Fibroblast of lung (primary cell): ENCODE results near the gene MACROD1. TPM values are rescaled to one million over a fixed set of nuclear protein-coding genes. Genes with fewer than 3 reads are reported as not detected.

Experiments
- DNase-seq, 2 donors: peaks; one replicate each; pipeline versions ENCODE4 v3.0.0 to v3.0.0-alpha.2; 2010; ENCODE audit warnings: low read depth in 2 of 2
- H2AFZ ChIP-seq: 2 replicates; pipeline ENCODE4 v1.5.1; 2012; ENCODE audit warnings: low read length, control low read depth, inconsistent platforms
- H3K27ac ChIP-seq: 2 replicates; pipeline ENCODE4 v1.5.1; 2011; ENCODE audit warnings: low read length, control low read depth; ENCODE audit not compliant: insufficient read depth
- H3K27me3 ChIP-seq: 2 replicates; pipeline ENCODE4 v1.5.1; 2011; ENCODE audit warnings: mild to moderate bottlenecking, low read length; ENCODE audit not compliant: control insufficient read depth, insufficient read depth
- H3K36me3 ChIP-seq: 2 replicates; pipeline ENCODE4 v1.5.1; 2011; ENCODE audit warnings: low read length; ENCODE audit not compliant: control insufficient read depth, insufficient read depth
- H3K4me1 ChIP-seq: 2 replicates; pipeline ENCODE4 v1.5.1; 2011; ENCODE audit warnings: low read length; ENCODE audit not compliant: control insufficient read depth, insufficient read depth; ENCODE audit errors: extremely low read depth
- H3K4me2 ChIP-seq: 2 replicates; pipeline ENCODE4 v1.5.1; 2011; ENCODE audit warnings: low read length, control low read depth; ENCODE audit not compliant: insufficient read depth; ENCODE audit errors: extremely low read depth
- H3K4me3 ChIP-seq, 4 experiments: fragments of 200-600 bp in 1 of 4; sonication (generic) in 1 of 4; replicated peaks in 1 of 4; 2 replicates each; pipeline ENCODE4 v1.5.1; 2011 to 2016; ENCODE audit warnings: low read length in 4 of 4, low read depth in 3 of 4, mild to moderate bottlenecking in 3 of 4, control low read depth in 2 of 4, inconsistent platforms in 1 of 4, mixed read lengths in 1 of 4; ENCODE audit not compliant: insufficient read depth in 1 of 4; ENCODE audit errors: control extremely low read depth in 1 of 4
- H3K79me2 ChIP-seq: 2 replicates; pipeline ENCODE4 v1.5.1; 2012; ENCODE audit warnings: mild to moderate bottlenecking, low read length, inconsistent platforms; ENCODE audit not compliant: control insufficient read depth, insufficient read depth
- H3K9ac ChIP-seq: 2 replicates; pipeline ENCODE4 v1.5.1; 2011; ENCODE audit warnings: mild to moderate bottlenecking, low read length, control low read depth; ENCODE audit not compliant: insufficient read depth
- H3K9me3 ChIP-seq: 2 replicates; pipeline ENCODE4 v1.5.1; 2012; ENCODE audit warnings: low read depth, low read length; ENCODE audit not compliant: control insufficient read depth, insufficient read depth
- H4K20me1 ChIP-seq: 2 replicates; pipeline ENCODE4 v1.5.1; 2011; ENCODE audit warnings: low read length; ENCODE audit not compliant: control insufficient read depth, insufficient read depth; ENCODE audit errors: extremely low read depth
- EZH2 ChIP-seq: IDR thresholded peaks from 2 replicates; pipeline ENCODE4 v1.5.1; 2012; ENCODE audit warnings: low read length, control low read depth, mild to moderate bottlenecking; ENCODE audit errors: missing control alignments
- polyA plus RNA-seq, 2 donors: library from polyadenylated mRNA; depleted of rRNA in 1 of 2; stranded (reverse) in 1 of 2; unstranded in 1 of 2; fragments of >200 nt; gene quantifications; 2 replicates each; pipeline ENCODE4 v1.2.1, GENCODE V29; 2011 to 2012; ENCODE audit warnings: missing spikeins in 1 of 2
- total RNA-seq: library from RNA; depleted of rRNA; stranded (reverse); fragments of >200 nt; gene quantifications from 2 replicates; pipeline ENCODE4 v1.2.1, GENCODE V29; 2014
- TF ChIP-seq, protein P1 (sequence below), 2 donors: IDR thresholded peaks in 1 of 2; conservative IDR thresholded peaks in 1 of 2; 1 replicate in 1 of 2; 2 replicates in 1 of 2; pipeline ENCODE4 v1.5.1; 2011 to 2012; ENCODE audit warnings: low read length in 2 of 2, control low read depth in 1 of 2, inconsistent platforms in 1 of 2, low read depth in 1 of 2, mild to moderate bottlenecking in 1 of 2

The MACROD1 gene
- total and polyA plus RNA-seq, 2 donors (not counting 1 experiment from before 2014, with no cell fraction given): 8.8 to 24.8 TPM

DNA sequence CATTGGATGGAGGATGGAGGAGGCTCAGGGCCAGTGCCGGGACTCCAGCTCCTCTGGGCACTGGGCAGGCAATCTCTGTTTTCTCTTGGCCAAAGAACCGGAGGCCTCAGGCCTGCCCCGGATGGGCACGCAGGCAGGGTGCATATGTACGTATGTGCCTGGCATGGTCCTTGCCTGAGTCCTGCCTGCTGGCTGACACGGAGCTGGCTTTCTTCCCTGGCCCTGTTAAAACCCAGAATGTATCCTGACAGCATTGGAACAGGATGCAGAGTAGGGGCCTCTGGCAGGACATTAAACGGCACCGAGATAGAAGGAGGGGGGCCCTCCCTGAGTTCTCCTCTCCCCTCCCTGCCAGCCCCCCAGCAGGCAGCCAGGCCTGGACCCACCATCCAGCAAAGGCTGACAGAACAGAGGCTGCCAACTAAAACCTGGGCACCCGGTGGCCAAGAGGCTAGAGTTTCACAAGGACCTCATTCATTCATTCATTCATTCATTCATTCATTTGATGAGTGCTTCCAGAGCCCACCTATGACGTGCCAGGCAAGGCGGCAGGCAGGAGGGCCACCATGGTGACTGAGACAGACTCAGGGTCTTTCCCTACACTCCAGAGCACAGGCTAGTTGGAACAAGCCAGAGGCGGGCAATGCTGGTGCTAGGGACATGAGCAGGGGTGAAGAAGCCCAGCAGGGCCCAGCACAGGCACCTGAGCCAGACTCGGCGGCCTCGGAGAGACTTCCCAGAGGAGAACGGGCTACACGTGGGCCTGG lies 101.4 kb downstream of the MACROD1 start:
- Histone ChIP-seq H3K4me1 (no peaks in the 10 kb centered on the region), H3K79me2 (no peaks in the 10 kb centered on the region), H3K4me3 (no peak overlapping the region), H3K9ac (no peak overlapping the region), H3K9me3 (no peaks in the 10 kb centered on the region), H2AFZ (no peak overlapping the region), H3K36me3 (no peaks in the 10 kb centered on the region), H3K27me3 (peaks cover 5% of the 10 kb centered on the region), H4K20me1 (no peaks in the 10 kb centered on the region), H3K4me2 (no peak overlapping the region), H3K27ac (no peak overlapping the region)
- no peak for DNase-seq
- TF ChIP-seq EZH2: no peak
- TF ChIP-seq, protein P1, sequence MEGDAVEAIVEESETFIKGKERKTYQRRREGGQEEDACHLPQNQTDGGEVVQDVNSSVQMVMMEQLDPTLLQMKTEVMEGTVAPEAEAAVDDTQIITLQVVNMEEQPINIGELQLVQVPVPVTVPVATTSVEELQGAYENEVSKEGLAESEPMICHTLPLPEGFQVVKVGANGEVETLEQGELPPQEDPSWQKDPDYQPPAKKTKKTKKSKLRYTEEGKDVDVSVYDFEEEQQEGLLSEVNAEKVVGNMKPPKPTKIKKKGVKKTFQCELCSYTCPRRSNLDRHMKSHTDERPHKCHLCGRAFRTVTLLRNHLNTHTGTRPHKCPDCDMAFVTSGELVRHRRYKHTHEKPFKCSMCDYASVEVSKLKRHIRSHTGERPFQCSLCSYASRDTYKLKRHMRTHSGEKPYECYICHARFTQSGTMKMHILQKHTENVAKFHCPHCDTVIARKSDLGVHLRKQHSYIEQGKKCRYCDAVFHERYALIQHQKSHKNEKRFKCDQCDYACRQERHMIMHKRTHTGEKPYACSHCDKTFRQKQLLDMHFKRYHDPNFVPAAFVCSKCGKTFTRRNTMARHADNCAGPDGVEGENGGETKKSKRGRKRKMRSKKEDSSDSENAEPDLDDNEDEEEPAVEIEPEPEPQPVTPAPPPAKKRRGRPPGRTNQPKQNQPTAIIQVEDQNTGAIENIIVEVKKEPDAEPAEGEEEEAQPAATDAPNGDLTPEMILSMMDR (conservative IDR thresholded peaks at IDR 0.05 in 1 of 2, IDR thresholded peaks at IDR 0.05 in 1 of 2; ENCODE audit: low read depth in 1 of 2, low read length in 2 of 2): no peak

DNA sequence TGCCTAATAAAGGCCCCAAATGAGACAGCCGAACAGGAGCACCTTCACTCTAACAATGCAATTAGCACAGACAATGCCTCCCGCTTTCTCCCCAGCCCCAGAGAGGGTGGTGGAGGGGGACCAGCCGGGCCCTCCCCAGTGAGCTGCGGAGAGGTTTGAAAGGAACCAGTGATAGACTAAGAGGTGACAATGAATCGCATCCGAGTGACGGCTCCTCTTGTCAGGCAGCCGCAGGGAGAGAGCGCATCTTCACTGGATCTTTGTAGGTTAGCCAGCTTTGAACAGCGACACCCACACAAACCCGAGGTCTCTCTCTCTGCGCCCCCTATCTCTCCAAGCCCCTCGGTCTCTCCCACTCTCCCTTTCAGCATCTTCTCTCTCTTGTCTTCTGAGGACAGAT lies 102.1 kb downstream of the MACROD1 start:
- Histone ChIP-seq H3K4me3 (no peak overlapping the region), H2AFZ (no peak overlapping the region), H3K79me2 (no peaks in the 10 kb centered on the region), H4K20me1 (no peaks in the 10 kb centered on the region), H3K36me3 (no peaks in the 10 kb centered on the region), H3K9ac (no peak overlapping the region), H3K27me3 (peaks cover 5% of the 10 kb centered on the region), H3K9me3 (no peaks in the 10 kb centered on the region), H3K27ac (no peak overlapping the region), H3K4me2 (no peak overlapping the region), H3K4me1 (no peaks in the 10 kb centered on the region)
- DNase-seq: no peak
- TF ChIP-seq EZH2: no peak
- TF ChIP-seq, protein P1 (conservative IDR thresholded peaks at IDR 0.05 in 1 of 2, IDR thresholded peaks at IDR 0.05 in 1 of 2; ENCODE audit: low read depth in 1 of 2, low read length in 2 of 2): no peak

GRCh38 chr11:64062185-64063039 lies 103.5 kb downstream of the MACROD1 start:
- no peak for DNase-seq
- Histone ChIP-seq H3K36me3 (no peaks in the 10 kb centered on the region), H3K4me3 (no peak overlapping the region), H3K27me3 (peaks cover 5% of the 10 kb centered on the region), H3K79me2 (no peaks in the 10 kb centered on the region), H3K9me3 (no peaks in the 10 kb centered on the region), H3K27ac (no peak overlapping the region), H3K9ac (no peak overlapping the region), H2AFZ (no peak overlapping the region), H3K4me2 (no peak overlapping the region), H3K4me1 (no peaks in the 10 kb centered on the region), H4K20me1 (no peaks in the 10 kb centered on the region)
- no peak for TF ChIP-seq EZH2
